SK-N-SH (cell line): Measurements from ENCODE around the gene ZNF81. TPM values are rescaled to one million over a fixed set of nuclear protein-coding genes. Genes with fewer than 3 reads are reported as not detected.

Source experiments
- CTCF ChIA-PET: fragments of 300-600, 350-600 bp; formaldehyde crosslinking; extraction: SDS; loops from one replicate; lab custom pipeline; 2021; lab: Yijun Ruan, JAX
- POLR2A ChIA-PET: fragments of 350-600 bp; sonication (Branson Sonifier 250); formaldehyde crosslinking; extraction: SDS; loops from one replicate; lab custom pipeline; 2020; ENCODE audit warnings: antibody characterized with exemption, inconsistent platforms; lab: Yijun Ruan, JAX
- DNase-seq: peaks from one replicate; pipeline ENCODE4 v3.0.0; 2012
- H2AFZ ChIP-seq: fragments of 200-600 bp; sonication (generic); 2 replicates; pipeline ENCODE4 v1.8.1; 2016; ENCODE audit warnings: antibody characterized with exemption, mild to moderate bottlenecking, low read depth
- H3F3A ChIP-seq: fragments of 200-600 bp; sonication (generic); replicated peaks from 2 replicates; pipeline ENCODE3; 2016; ENCODE audit warnings: antibody characterized with exemption, mild to moderate bottlenecking; ENCODE audit not compliant: insufficient read depth
- H3K27ac ChIP-seq, 2 experiments: fragments of 200-500 bp in 1 of 2; fragments of 200-600 bp in 1 of 2; sonication (Bioruptor generic) in 1 of 2; sonication (generic), shearing (Covaris generic) in 1 of 2; 2 replicates each; pipeline versions ENCODE4 v1.5.1 to v1.6.1; 2014 to 2016; ENCODE audit warnings: low read depth in 2 of 2, inconsistent platforms in 1 of 2, low read length in 1 of 2, mild to moderate bottlenecking in 1 of 2, mixed read lengths in 1 of 2
- H3K27me3 ChIP-seq: fragments of 200-600 bp; sonication (generic), shearing (Covaris generic); 2 replicates; pipeline ENCODE4 v1.6.1; 2016; ENCODE audit warnings: mixed run types; ENCODE audit not compliant: insufficient read depth
- H3K36me3 ChIP-seq, 2 experiments: fragments of 200-500 bp in 1 of 2; fragments of 200-600 bp in 1 of 2; sonication (Bioruptor generic) in 1 of 2; sonication (generic) in 1 of 2; replicated peaks in 1 of 2; 2 replicates each; pipeline versions ENCODE3 to v1.5.1; 2014 to 2016; ENCODE audit warnings: low read length in 1 of 2, mild to moderate bottlenecking in 1 of 2; ENCODE audit not compliant: insufficient read depth in 2 of 2, control insufficient read depth in 1 of 2
- H3K4me1 ChIP-seq, 2 experiments: fragments of 200-500 bp in 1 of 2; fragments of 200-600 bp in 1 of 2; sonication (Bioruptor generic) in 1 of 2; sonication (generic), shearing (Covaris generic) in 1 of 2; 2 replicates each; pipeline versions ENCODE4 v1.5.1 to v1.6.1; 2014 to 2016; ENCODE audit warnings: low read depth in 1 of 2, low read length in 1 of 2, mixed run types in 1 of 2; ENCODE audit not compliant: insufficient read depth in 2 of 2, control insufficient read depth in 1 of 2
- H3K4me2 ChIP-seq: fragments of 200-600 bp; sonication (generic), shearing (Covaris generic); 2 replicates; pipeline ENCODE4 v1.6.1; 2017; ENCODE audit warnings: mixed run types
- H3K4me3 ChIP-seq, 2 experiments: fragments of 200-500 bp in 1 of 2; fragments of 200-600 bp in 1 of 2; sonication (Bioruptor generic) in 1 of 2; sonication (generic), shearing (Covaris generic) in 1 of 2; 2 replicates each; pipeline versions ENCODE4 v1.5.1 to v1.8.1; 2014 to 2016; ENCODE audit warnings: low read depth in 2 of 2, inconsistent platforms in 1 of 2, low read length in 1 of 2, mild to moderate bottlenecking in 1 of 2, mixed read lengths in 1 of 2, moderate library complexity in 1 of 2
- H3K79me2 ChIP-seq: fragments of 200-600 bp; sonication (generic); 2 replicates; pipeline ENCODE4 v1.8.1; 2017; ENCODE audit warnings: mild to moderate bottlenecking; ENCODE audit not compliant: insufficient read depth
- H3K9ac ChIP-seq: fragments of 200-600 bp; sonication (generic); 2 replicates; pipeline ENCODE4 v1.6.1; 2017; ENCODE audit warnings: mixed run types
- H3K9me2 ChIP-seq: fragments of 200-600 bp; sonication (generic); 2 replicates; pipeline ENCODE4 v1.6.1; 2017; ENCODE audit warnings: mixed run types
- H3K9me3 ChIP-seq: fragments of 200-600 bp; sonication (generic); 2 replicates; pipeline ENCODE4 v1.6.1; 2017; ENCODE audit warnings: mixed run types, mild to moderate bottlenecking, moderate library complexity
- H4K20me1 ChIP-seq: fragments of 200-600 bp; sonication (generic); 2 replicates; pipeline ENCODE4 v1.6.1; 2017; ENCODE audit warnings: mild to moderate bottlenecking, mixed run types; ENCODE audit not compliant: insufficient read depth
- CHD2 ChIP-seq: fragments of 150-350 bp; IDR thresholded peaks from 2 replicates; pipeline ENCODE4 v1.6.1; 2018; ENCODE audit warnings: low read length; ENCODE audit not compliant: partially characterized antibody
- EP300 ChIP-seq, 2 experiments: IDR thresholded peaks; 2 replicates each; pipeline versions ENCODE4 v1.4.0 to v1.6.1; 2012; ENCODE audit warnings: borderline replicate concordance in 1 of 2, low read depth in 1 of 2, low read length in 1 of 2
- EZH2phosphoT487 ChIP-seq: fragments of 200-600 bp; sonication (generic); IDR thresholded peaks from 2 replicates; pipeline ENCODE4 v1.6.1; 2017; ENCODE audit warnings: low read depth, mixed run types, mild to moderate bottlenecking, antibody characterized with exemption, moderate library complexity, borderline replicate concordance
- FOSL2 ChIP-seq: IDR thresholded peaks from 2 replicates; pipeline ENCODE4 v1.4.0; 2012; ENCODE audit warnings: low read depth, mild to moderate bottlenecking, moderate library complexity, borderline replicate concordance
- FOXJ3 ChIP-seq: sonication (generic); formaldehyde crosslinking; IDR thresholded peaks from 2 replicates; pipeline ENCODE4 v1.5.1; 2020; ENCODE audit warnings: mild to moderate bottlenecking, missing genetic modification reagents
- JUND ChIP-seq: IDR thresholded peaks from 2 replicates; pipeline ENCODE4 v1.4.0; 2012
- RAD21 ChIP-seq: IDR thresholded peaks from 2 replicates; pipeline ENCODE4 v1.6.1; 2012; ENCODE audit warnings: mild to moderate bottlenecking, low read length
- SMC3 ChIP-seq: IDR thresholded peaks from 2 replicates; pipeline ENCODE4 v1.6.1; 2012; ENCODE audit warnings: low read depth, low read length, improper control_type of control experiment
- TCF12 ChIP-seq: IDR thresholded peaks from 2 replicates; pipeline ENCODE4 v1.4.0; 2012
- WGBS: methylation state at CpG from one replicate; pipeline ENCODE4 v1.1.6; 2017; ENCODE audit warnings: low lambda C conversion rate; 5-methylcytosine and 5-hydroxymethylcytosine counted together
- polyA plus RNA-seq, 3 experiments: library from polyadenylated mRNA; depleted of rRNA; stranded (reverse); fragments of >200 nt; gene quantifications; 2 replicates each; pipeline ENCODE4 v1.2.3, GENCODE V29; 2012
- TF ChIP-seq, protein P1 (sequence below): fragments of 200-600 bp; sonication (generic); IDR thresholded peaks from 2 replicates; pipeline ENCODE4 v1.6.1; 2017; ENCODE audit warnings: antibody characterized with exemption, mild to moderate bottlenecking, moderate library complexity
- TF ChIP-seq, protein P2 (sequence below): IDR thresholded peaks from 2 replicates; pipeline ENCODE4; 2012
- TF ChIP-seq, protein P3 (sequence below): IDR thresholded peaks from 2 replicates; pipeline ENCODE4 v1.4.0; 2012; ENCODE audit warnings: low read depth, borderline replicate concordance
- TF ChIP-seq, protein P4 (sequence below): fragments of 150-350 bp; IDR thresholded peaks from 2 replicates; pipeline ENCODE4 v1.6.1; 2017; ENCODE audit warnings: antibody characterized with exemption, low read length, low read depth, borderline replicate concordance
- TF ChIP-seq, protein P5 (sequence below): IDR thresholded peaks from 2 replicates; pipeline ENCODE4 v1.4.0; 2012; ENCODE audit warnings: low read depth

Gene ZNF81
- polyA plus RNA-seq, 1 of the 3 experiments (the other 2 are of a cell fraction): 3.5 TPM

DNA sequence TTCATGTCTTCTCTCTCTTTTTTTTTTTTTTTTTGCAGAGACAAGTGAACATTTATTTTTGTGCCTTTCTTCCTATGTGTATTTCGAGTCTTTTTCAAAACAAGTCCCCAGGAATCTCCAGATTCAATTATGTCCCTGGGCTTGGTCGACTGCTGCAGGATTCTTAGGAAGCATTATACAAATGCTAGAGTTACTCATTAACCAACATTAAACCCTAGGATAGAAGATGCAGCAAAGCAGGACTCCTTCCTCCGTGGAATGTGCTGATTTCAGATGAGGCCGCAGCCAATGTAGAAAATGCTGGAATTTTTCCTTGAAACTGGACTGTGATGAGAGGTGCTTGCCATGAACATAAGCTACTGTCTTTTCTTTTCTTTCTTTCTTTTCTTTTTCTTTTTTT, 3.4 kb downstream of the ZNF81 start:
- ChIA-PET CTCF (no interaction called here), POLR2A (no interaction called here)
- H3K4me1 ChIP-seq: peaks cover 0 to 9% of the 10 kb centered on the region in 2 experiments; a peak in 3 of 4 replicates
- H3K9me2 ChIP-seq: no peaks in the 10 kb centered on the region
- H3K36me3 ChIP-seq: peaks cover 2 to 18% of the 10 kb centered on the region in 2 experiments
- TF ChIP-seq, protein P1, sequence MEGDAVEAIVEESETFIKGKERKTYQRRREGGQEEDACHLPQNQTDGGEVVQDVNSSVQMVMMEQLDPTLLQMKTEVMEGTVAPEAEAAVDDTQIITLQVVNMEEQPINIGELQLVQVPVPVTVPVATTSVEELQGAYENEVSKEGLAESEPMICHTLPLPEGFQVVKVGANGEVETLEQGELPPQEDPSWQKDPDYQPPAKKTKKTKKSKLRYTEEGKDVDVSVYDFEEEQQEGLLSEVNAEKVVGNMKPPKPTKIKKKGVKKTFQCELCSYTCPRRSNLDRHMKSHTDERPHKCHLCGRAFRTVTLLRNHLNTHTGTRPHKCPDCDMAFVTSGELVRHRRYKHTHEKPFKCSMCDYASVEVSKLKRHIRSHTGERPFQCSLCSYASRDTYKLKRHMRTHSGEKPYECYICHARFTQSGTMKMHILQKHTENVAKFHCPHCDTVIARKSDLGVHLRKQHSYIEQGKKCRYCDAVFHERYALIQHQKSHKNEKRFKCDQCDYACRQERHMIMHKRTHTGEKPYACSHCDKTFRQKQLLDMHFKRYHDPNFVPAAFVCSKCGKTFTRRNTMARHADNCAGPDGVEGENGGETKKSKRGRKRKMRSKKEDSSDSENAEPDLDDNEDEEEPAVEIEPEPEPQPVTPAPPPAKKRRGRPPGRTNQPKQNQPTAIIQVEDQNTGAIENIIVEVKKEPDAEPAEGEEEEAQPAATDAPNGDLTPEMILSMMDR: no peak
- TF ChIP-seq FOXJ3 (CRISPR knock-in tag) (no peak), FOSL2 (no peak), TCF12 (no peak), EP300 (IDR thresholded peaks at IDR 0.05; ENCODE audit: borderline replicate concordance in 1 of 2, low read depth in 1 of 2, low read length in 1 of 2) (no peak), JUND (no peak), EZH2phosphoT487 (no peak), RAD21 (no peak), CHD2 (no peak), SMC3 (no peak)
- TF ChIP-seq, protein P2, sequence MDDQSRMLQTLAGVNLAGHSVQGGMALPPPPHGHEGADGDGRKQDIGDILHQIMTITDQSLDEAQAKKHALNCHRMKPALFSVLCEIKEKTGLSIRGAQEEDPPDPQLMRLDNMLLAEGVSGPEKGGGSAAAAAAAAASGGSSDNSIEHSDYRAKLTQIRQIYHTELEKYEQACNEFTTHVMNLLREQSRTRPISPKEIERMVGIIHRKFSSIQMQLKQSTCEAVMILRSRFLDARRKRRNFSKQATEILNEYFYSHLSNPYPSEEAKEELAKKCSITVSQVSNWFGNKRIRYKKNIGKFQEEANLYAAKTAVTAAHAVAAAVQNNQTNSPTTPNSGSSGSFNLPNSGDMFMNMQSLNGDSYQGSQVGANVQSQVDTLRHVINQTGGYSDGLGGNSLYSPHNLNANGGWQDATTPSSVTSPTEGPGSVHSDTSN: no peak
- TF ChIP-seq, protein P3, sequence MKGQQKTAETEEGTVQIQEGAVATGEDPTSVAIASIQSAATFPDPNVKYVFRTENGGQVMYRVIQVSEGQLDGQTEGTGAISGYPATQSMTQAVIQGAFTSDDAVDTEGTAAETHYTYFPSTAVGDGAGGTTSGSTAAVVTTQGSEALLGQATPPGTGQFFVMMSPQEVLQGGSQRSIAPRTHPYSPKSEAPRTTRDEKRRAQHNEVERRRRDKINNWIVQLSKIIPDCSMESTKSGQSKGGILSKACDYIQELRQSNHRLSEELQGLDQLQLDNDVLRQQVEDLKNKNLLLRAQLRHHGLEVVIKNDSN: no peak
- TF ChIP-seq, protein P4, sequence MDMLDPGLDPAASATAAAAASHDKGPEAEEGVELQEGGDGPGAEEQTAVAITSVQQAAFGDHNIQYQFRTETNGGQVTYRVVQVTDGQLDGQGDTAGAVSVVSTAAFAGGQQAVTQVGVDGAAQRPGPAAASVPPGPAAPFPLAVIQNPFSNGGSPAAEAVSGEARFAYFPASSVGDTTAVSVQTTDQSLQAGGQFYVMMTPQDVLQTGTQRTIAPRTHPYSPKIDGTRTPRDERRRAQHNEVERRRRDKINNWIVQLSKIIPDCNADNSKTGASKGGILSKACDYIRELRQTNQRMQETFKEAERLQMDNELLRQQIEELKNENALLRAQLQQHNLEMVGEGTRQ: no peak
- TF ChIP-seq, protein P5, sequence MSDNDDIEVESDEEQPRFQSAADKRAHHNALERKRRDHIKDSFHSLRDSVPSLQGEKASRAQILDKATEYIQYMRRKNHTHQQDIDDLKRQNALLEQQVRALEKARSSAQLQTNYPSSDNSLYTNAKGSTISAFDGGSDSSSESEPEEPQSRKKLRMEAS: no peak
- no peaks in the 10 kb centered on the region for H3K27me3 ChIP-seq
- no peak overlapping the region for H3K9ac ChIP-seq
- 66% methylated on average over 4 of the region's 4 CpGs for WGBS
- H3K4me2 ChIP-seq: no peak overlapping the region
- H3F3A ChIP-seq: no peaks in the 10 kb centered on the region
- H3K27ac ChIP-seq: no peak overlapping the region
- no peak overlapping the region for H3K4me3 ChIP-seq
- no peaks in the 10 kb centered on the region for H3K9me3 ChIP-seq
- H2AFZ ChIP-seq: no peak overlapping the region
- no peak for DNase-seq
- H4K20me1 ChIP-seq: no peaks in the 10 kb centered on the region
- peaks cover 32% of the 10 kb centered on the region for H3K79me2 ChIP-seq
